HG03354 (cell line): ENCODE measurements around the gene DCAF12.
"Not testable (repeated sequence)": the region's sequence is repeated elsewhere in the genome, so short reads cannot be mapped to it uniquely, and the experiment has no call there.

Experiments used
- ATAC-seq: cut with Tn5 transposase; IDR thresholded peaks from one replicate; pipeline ENCODE4 v1.9.1; 2021; ENCODE audit warnings: mild to moderate bottlenecking; ENCODE audit not compliant: unreplicated experiment, poor library complexity, severe bottlenecking

Gene DCAF12

GRCh38 chr9:34126207-34127034 lies at the start of gene DCAF12:
Gene DCAF12, minus strand, starts transcription at chr9:34126698. Its CDS starts 267 bp downstream, at chr9:34126431.
- ATAC-seq: peak; percentile 84

GRCh38 chr9:34176089-34176488 lies 49.6 kb upstream of the DCAF12 start:
- no peak for ATAC-seq

DNA sequence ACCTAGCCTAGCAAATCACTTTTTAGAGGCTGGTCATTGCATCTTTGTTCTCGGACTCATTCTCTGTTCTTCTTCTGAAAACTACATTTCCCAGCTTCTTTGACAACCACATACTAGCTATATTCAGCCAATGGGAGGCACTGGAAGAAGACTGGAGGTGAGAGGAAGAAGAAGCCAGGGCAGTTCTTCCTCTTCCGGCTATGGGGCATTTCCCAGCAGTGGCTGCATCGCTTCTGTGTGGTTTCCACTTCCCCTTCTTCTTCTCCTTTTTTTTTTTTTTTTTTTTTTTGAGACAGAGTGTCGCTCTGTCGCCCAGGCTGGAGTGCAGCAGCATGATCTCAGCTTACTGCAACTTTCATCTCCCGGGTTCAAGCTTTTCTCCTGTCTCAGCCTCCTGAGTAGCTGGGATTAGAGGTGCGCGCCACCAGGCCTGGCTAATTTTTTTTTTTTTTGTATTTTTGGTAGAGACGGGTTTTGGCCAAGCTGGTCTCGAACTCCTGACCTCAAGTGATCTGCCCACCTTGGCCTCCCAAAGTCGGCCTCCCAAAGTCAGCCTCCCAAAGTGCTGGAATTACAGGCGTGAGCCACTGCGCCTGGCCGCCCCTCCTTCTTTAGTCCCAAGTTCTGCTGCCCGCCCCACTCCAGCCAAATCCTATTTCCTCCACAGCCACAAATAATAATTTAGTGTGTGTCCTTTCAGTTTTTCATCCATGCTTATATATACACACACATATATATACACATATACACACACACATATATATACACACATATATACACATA lies 45.4 kb upstream of the DCAF12 start:
- peak; percentile 71 for ATAC-seq

DNA sequence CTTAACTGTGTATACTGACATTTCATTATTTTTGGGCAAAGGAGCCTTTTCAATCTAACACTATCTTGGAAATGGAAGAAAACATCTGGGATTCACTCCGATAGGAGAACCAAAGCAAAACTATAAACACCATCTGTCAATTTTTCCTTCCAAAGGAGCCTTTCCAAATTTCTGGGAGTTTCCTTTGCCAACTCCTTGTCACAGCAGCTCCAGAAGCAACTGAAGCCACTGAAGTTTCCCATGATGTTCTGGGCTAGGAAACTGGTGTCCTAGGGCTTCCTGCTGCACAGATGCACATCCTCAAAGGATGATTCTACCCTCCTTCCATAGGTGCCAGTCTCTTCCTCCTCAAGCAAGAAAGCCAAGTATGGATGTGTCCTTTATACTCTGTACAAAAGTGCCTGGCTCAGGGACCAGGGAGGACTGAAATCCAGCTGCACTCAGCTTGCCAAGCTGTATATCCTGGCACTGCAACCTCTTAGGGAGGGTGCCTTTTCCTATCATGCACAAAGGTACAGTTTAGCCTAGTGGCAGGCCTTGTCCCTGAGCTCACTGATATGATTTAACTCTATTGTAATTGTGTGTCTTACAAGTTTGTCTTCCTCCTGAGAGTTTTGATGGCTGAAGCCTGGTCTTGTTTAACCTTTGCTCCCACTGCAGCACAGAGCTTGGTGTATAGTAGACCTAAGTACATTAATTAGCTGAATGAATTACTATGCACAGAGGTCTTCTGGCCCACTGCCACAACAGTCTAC lies 43.9 kb upstream of the DCAF12 start:
- ATAC-seq: no peak

- no peak for ATAC-seq
Measured at GRCh38 chr9:34169125-34169524, 42.6 kb upstream of the DCAF12 start.

DNA sequence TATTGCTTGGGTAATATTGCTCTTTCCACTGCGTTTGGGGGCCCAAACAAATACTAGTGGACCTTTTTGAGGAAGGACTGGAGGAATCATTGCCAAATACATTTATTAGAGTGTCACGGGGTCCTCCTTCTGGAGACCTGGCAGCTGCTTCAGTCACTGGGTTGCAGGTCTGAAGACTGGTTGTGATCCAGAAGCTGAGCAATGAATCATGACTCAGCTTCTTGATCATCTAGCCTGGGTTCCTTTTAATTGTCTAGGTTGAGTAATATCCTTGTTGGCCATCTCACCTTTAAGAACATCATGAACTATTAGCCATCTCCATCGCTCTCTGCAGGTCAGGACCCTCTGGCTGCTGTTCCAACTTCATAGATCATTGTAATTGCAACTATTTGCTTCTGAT lies 36.9 kb upstream of the DCAF12 start:
- no peak for ATAC-seq

- ATAC-seq: no peak
Measured at GRCh38 chr9:34158362-34158869, 31.9 kb upstream of the DCAF12 start.

DNA sequence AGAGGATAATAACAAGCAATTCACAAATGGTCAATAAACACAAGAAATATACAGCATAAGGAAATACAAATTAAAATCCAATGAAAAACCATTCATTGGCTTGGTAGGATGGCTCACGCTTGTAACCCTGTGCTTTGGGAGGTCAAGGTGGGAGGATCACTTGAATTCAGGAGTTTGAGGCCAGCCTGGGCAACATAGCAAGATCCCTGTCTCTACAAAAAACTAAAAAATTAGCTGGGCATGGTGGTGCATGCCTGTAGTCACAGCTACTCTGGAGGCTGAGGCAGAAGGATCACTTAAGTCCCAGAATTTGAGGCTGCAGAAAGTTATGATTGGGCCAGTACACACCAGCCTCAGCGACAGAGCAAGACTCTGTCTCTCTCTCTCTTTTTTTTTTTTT lies 31.4 kb upstream of the DCAF12 start:
- ATAC-seq: no peak

DNA sequence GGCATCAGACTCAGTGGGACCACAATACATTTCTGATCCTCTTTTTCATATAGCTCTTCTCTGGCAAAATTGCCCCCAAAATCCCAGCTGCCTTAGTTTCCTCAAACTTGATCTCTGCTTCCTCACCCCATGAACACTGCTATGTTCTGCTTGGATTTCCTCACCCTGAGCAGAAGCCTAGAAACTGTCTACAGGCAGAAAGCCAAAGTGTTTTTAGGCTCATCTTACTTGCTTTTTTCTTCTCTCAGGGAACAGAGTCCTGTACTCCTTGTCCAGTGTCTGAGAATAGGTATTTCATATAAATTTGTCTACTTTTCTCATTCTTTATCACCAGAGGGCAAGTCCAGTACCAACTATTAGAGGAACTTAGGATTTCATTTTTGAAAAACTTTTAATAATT lies 30.8 kb upstream of the DCAF12 start:
- no peak for ATAC-seq

- ATAC-seq: no peak
Measured at GRCh38 chr9:34154057-34154456, 27.6 kb upstream of the DCAF12 start.

DNA sequence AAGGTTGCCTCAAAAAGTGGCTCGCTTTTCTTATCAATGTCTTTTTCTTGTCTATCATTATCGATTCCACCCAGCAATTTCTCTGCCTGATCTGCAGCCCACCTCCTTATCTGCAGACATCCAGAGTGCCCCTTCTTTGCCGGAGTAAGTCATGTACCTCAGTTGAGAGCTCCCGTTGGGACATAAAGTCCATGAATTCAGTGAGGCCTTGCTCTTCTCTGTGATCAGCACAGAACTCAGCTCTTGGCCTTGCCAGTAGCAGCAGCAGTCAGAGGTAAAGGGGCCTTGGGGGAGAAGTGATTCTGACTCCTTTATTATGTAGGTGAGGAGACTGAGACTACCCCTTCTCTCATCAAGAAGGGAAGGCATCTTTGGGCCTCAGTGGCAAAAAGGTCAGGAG lies 24.9 kb upstream of the DCAF12 start:
- ATAC-seq: no peak

DNA sequence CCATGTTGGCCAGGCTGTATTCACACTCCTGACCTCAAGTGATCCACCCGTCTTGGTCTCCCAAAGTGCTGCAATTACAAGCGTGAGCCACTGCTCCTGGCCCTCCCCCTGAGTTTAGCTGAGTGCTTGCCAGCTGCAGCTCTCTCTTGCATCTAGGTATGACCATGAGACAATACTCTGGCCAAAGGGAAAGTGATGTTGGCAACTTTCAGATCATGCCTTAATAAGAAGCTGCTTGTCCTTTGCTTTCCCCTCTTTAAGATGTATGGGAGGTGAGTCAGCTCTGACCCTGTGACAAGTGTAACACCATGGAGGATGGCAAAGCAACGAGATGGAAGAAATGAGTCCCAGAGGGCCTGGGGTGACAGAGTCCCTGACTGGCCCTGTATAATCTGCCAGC lies 18.7 kb upstream of the DCAF12 start:
- ATAC-seq: no peak

DNA sequence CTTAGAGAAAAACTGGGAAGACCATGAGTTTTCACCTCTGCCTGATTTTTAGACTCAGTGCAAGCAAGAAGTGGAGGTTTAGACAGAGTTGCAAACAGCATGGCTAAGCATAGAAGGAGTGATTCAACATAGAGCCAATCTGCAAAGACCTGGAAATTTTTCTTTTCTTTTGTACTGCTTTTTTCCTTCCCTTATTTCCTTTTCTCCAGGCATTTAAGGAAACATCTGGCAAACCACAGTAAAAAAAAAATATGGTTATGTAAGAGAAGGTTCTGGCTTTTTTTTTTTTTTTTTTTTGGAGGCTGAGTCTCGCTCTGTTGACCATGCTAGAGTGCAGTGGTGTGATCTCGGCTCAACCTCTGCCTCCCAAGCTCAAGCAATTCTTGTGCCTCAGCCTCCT lies 16.6 kb upstream of the DCAF12 start:
- no peak for ATAC-seq

GRCh38 chr9:34140853-34141252 lies 14.4 kb upstream of the DCAF12 start:
- ATAC-seq: no peak

DNA sequence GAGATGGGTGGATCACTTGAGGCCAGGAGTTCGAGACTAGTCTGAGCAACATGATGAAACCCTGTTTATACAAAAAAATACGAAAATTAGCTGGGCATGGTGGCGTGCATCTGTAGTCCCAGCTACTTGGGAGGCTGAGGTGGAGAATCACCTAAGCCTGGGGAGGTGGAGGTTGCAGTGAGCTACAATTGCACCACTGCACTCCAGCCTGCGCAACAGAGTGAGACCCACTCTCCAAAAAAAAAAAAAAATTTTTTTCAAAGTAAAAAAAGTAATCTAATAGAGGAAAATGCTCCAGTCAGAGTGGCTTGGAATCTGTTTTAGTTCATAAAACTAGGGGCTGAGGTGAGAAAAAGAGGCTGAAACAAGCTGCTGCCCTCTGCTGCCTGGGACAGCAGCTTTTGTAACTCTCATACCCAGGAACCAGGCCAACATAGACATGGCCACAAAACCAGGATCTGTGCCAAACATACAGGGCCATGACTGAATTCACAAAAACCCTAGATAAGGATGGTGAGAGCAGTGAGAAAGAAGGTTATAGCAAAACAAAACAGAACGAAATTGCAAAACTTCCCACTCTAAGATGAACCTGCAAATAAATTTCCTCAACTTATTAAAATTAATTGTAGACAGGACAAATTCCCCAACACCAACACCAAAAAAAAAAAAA lies 13.1 kb upstream of the DCAF12 start:
- no peak for ATAC-seq

GRCh38 chr9:34138644-34139043 lies 12.1 kb upstream of the DCAF12 start:
- not testable (repeated sequence) for ATAC-seq

- ATAC-seq: no peak
Measured at GRCh38 chr9:34134521-34134920, 8.0 kb upstream of the DCAF12 start.

DNA sequence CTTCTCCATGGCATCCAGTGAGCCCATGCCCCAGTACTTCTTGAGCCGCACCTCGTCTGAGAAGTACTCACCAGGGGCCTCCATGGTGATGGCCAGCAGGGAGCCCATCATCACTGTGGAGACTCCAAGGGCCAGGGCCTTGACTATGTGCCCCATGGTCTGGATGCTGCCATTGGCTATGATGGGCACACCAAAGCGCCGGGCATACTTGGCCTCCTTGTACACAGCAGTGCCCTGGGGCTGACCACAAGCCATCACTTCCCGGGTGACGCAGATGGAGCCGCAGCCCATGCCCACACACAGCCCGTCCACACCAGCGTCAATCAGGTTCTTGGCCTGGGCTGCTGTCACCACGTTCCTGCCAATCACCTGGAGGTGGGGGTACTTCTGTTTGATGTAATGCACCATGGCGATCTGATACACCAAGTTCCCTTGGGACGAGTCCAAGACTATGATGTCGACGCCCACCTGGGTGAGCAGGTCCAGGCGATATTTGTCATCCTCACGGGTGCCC lies 7.0 kb upstream of the DCAF12 start:
- no peak for ATAC-seq

GRCh38 chr9:34131571-34131970 lies 5.1 kb upstream of the DCAF12 start:
- ATAC-seq: no peak
